Large intestine (tissue), 3 donors: ENCODE results near the gene PTN. TPM values are rescaled to one million over a fixed set of nuclear protein-coding genes. Genes with fewer than 3 reads are reported as not detected.

Source experiments
- DNase-seq, 2 donors: peaks; one replicate each; pipeline versions ENCODE4 v3.0.0 to v3.0.0-alpha.2; 2013
- H3K27ac ChIP-seq: one replicate; pipeline ENCODE4 v1.5.1; 2013; ENCODE audit warnings: low read length
- H3K27me3 ChIP-seq: 2 replicates; pipeline ENCODE4 v1.6.1; 2013; ENCODE audit warnings: low read length; ENCODE audit not compliant: control insufficient read depth, insufficient read depth
- H3K36me3 ChIP-seq: 2 replicates; pipeline ENCODE4 v1.6.1; 2013; ENCODE audit warnings: low read length; ENCODE audit not compliant: control insufficient read depth, insufficient read depth
- H3K4me1 ChIP-seq: one replicate; pipeline ENCODE4 v1.6.1; 2013; ENCODE audit warnings: low read length; ENCODE audit not compliant: control insufficient read depth, insufficient read depth
- H3K4me3 ChIP-seq: one replicate; pipeline ENCODE4 v1.5.1; 2013; ENCODE audit warnings: low read length
- H3K9me3 ChIP-seq: one replicate; pipeline ENCODE4 v1.6.1; 2013; ENCODE audit warnings: mild to moderate bottlenecking, low read depth, low read length, moderate library complexity; ENCODE audit not compliant: control insufficient read depth
- WGBS: methylation state at CpG from one replicate; pipeline ENCODE4 v1.1.5; 2013; ENCODE audit warnings: low lambda C conversion rate; ENCODE audit not compliant: insufficient coverage; 5-methylcytosine and 5-hydroxymethylcytosine counted together
- polyA plus RNA-seq: library from polyadenylated mRNA; unstranded; fragments of 120-200 nt; gene quantifications from one replicate; pipeline ENCODE4 v1.2.1, GENCODE V29; 2013

PTN gene
- polyA plus RNA-seq, 1 donor, result 98.3 TPM

DNA sequence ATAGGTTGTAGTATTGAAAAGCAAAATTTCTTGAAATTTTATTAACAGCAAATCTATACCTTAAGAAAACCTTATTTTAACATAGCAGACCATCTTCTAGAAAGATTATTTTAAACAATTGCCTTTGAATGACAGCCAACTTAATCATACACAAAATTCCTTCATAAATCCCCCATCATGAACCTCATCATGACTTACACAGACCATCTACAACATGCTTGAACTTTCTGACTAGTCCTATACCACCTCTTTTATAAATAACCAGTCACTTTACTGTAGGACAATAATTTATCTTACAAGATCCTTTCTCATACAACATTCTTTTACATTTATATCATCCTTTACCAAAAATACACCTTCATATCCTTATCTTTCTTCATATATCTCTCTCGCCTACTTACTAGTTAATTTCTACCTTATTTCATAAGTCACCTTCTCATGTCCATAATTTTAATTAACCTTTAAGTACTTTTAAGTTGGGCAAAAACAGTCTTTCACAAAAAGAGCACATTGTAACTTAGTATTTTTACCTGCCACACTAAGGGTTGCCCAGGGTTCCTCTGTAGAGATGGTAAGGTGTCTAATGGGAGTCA, 16.6 kb upstream of the PTN start:
- Histone ChIP-seq H3K4me1 (no peaks in the 10 kb centered on the region), H3K27ac (no peak overlapping the region), H3K4me3 (no peak overlapping the region), H3K9me3 (no peaks in the 10 kb centered on the region), H3K27me3 (no peaks in the 10 kb centered on the region), H3K36me3 (no peaks in the 10 kb centered on the region)
- no peak for DNase-seq
- WGBS, result 63% methylated on average over 1 of the region's 1 CpG

GRCh38 chr7:137354961-137355360, 11.4 kb upstream of the PTN start:
- Histone ChIP-seq H3K36me3 (no peaks in the 10 kb centered on the region), H3K9me3 (no peaks in the 10 kb centered on the region), H3K4me1 (no peaks in the 10 kb centered on the region), H3K27me3 (no peaks in the 10 kb centered on the region), H3K27ac (no peak overlapping the region), H3K4me3 (no peak overlapping the region)
- DNase-seq, result no peak

DNA sequence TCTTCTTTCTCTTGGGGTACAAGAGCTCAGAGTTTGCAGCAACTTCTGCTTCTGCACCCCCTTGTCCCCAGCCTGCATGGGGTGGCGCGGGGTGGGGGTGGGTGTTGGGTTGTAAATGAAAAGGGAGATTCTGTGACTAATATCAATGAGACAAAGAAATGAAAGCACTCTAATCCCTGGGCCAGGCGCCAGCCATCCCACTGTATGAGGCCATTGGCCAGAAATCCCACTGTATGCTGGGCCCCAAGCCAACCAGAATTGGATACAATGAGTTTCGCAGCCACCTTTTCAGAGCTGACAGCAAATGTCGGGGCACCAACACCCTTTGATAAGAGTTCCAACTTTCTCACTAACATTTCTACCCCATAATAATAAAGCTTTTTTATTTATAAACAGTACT, 10.9 kb upstream of the PTN start:
- no peaks in the 10 kb centered on the region for H3K27me3 ChIP-seq
- no peak overlapping the region for H3K27ac ChIP-seq
- WGBS, result 93% methylated on average over 2 of the region's 5 CpGs
- no peaks in the 10 kb centered on the region for H3K36me3 ChIP-seq
- no peaks in the 10 kb centered on the region for H3K9me3 ChIP-seq
- H3K4me3 ChIP-seq, result no peak overlapping the region
- no peaks in the 10 kb centered on the region for H3K4me1 ChIP-seq
- peak in 1 of 2 donors; percentile 11 for DNase-seq

DNA sequence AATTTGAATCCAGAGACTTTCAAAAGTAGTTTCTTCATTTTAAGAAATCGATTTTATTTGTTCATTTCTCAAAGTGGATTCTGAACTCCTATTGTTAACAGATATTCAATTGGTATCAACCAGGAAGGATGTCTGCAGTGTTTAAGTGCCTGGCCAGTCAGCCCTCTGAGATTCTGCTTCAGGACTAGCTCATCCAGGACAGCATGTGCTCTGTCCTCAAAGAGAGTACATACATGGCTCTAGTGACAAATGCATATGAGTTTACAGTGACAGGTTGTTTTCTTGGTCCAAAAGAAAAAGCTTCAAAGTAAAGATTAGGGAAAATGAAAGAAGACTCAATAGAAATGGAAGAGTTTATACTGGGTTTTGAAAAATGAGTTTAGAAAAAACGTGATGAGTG, 8.4 kb upstream of the PTN start:
- Histone ChIP-seq H3K36me3 (no peaks in the 10 kb centered on the region), H3K27ac (no peak overlapping the region), H3K9me3 (no peaks in the 10 kb centered on the region), H3K27me3 (no peaks in the 10 kb centered on the region), H3K4me1 (no peaks in the 10 kb centered on the region), H3K4me3 (no peak overlapping the region)
- DNase-seq, result no peak
- WGBS, result 62% methylated on average over 2 of the region's 2 CpGs

DNA sequence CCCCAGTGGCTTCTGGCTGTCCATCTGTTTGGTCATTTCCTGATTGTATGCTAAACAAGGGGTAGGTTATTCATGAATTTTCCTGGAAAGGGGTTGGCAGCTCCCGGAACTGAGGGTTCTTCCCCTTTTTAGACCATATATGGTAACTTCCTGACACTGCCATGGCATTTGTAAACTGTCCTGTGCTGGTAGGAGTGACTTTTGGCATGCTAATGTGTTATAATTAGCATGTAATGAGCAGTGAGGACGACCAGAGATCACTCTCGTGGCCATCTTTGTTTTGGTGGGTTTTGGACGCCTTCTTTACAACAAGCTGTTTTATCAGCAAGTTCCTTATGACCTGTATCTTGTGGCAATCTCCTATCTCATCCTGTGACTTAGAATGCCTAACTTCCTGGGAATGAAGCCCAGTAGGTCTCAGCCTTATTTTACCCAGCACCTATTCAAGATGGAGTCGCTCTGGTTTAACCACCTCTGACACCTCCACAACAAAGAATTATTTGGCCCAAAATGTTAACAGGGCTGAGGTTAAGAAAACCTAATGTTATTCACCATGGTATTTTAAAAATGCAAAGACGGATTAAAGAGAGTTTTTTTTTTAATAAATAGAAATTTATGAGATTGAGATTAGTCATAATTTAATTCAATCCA, 2.4 kb upstream of the PTN start:
- Histone ChIP-seq H3K4me1 (no peaks in the 10 kb centered on the region), H3K4me3 (no peak overlapping the region), H3K36me3 (no peaks in the 10 kb centered on the region), H3K27me3 (peaks cover 4% of the 10 kb centered on the region), H3K9me3 (no peaks in the 10 kb centered on the region), H3K27ac (no peak overlapping the region)
- WGBS, result 100% methylated on average over 2 of the region's 6 CpGs
- no peak for DNase-seq

DNA sequence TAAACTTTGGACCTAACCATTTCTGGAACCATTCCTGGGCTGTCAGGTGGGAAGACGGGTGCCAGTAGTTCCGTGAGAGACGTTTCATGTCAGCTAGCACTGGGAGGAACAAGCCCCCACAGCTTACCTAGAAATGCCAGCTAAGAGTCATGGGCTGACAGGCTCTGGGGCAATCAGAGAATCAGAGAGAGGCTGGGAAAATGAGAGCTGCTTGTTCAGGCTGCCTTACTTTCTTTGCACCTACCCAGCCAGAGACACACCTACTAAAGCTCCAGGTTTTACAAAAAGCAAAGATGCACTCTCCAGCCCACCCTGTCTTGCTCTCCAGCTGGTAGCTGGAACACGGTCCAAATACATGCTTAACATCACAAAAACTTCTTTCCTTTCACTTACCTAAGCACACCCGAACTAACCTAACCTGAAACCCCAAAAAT, 688 bp downstream of the PTN start:
- WGBS, result no CpG with 5 or more reads among the region's 5 CpGs
- H3K27ac ChIP-seq, result peak overlapping the region; percentile 47

DNA sequence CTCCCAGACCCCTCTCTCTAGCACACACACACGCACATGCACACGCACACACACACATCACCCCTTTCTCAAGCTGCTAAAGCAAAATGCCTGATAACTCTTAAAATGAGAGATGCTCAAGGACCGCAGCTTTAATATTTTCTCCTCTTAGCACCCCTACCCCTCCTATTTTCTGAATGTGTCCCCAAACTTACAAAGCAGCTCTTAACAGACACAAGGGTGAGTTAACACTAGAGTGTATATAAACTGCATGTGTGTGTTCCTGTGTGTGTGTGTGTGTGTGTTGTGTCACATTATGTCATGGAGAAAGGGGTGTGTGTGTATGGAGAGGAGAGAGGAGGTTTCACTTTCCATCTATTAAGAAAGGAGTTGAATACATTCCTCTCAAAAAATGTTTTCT, 1.3 kb downstream of the PTN start:
- peak in 1 of 2 donors; percentile 19 for DNase-seq
- peak overlapping the region; percentile 43 for H3K4me3 ChIP-seq
- H3K9me3 ChIP-seq, result no peaks in the 10 kb centered on the region
- peak overlapping the region; percentile 6 for H3K27ac ChIP-seq
- peaks cover 4% of the 10 kb centered on the region for H3K27me3 ChIP-seq
- H3K36me3 ChIP-seq, result no peaks in the 10 kb centered on the region
- no peaks in the 10 kb centered on the region for H3K4me1 ChIP-seq
- 57% methylated on average over 2 of the region's 3 CpGs for WGBS

More for the DNA sequence above, 688 bp downstream of the PTN start:
- Histone ChIP-seq H3K9me3 (no peaks in the 10 kb centered on the region), H3K4me1 (no peaks in the 10 kb centered on the region), H3K36me3 (no peaks in the 10 kb centered on the region), H3K27me3 (peaks cover 4% of the 10 kb centered on the region), H3K4me3 (peak overlapping the region; percentile 43)
- no peak for DNase-seq

DNA sequence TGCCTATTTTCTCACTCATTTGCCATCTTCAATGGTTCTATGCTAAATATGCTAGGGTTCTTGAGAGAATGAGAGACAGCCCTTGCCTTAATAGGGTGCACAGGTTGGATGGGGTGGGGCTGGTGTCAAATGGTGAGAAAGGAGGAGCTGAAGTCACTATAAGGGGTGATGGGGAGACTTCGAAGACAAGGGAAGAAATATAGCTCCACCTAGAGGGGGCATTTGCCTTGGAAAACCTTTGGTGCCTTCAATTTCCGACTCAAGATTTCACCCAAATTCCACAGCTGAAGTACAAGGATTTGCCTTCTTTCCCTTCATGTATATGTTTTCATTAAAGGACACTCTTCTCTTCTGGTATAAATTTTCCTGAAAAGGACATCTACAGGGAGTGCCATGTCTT, 5.6 kb downstream of the PTN start:
- no CpG with 5 or more reads among the region's 2 CpGs for whole genome bisulfite sequencing
- DNase-seq, result no peak
- H3K36me3 ChIP-seq, result no peaks in the 10 kb centered on the region
- no peaks in the 10 kb centered on the region for H3K4me1 ChIP-seq
- H3K27me3 ChIP-seq, result no peaks in the 10 kb centered on the region
- H3K9me3 ChIP-seq, result no peaks in the 10 kb centered on the region
- no peak overlapping the region for H3K4me3 ChIP-seq
- H3K27ac ChIP-seq, result no peak overlapping the region

DNA sequence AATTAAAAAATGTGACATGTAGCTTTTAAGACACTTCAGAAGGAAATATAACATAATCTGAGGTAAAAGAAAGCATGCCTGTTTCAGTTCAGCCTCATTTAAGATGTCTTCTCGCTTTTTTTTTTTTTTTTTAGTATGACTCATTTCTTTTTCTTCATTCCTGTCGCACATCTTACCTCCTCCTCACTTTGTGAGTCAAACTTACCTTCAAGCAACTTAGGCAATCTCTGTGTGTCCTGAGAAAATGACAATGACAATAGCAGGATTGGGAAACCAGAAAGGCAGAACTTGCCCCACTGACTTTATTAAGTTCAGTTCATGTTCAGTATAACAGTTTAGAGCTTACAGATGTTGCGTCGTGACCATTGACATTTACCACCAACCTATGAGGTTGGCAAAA, 7.7 kb downstream of the PTN start:
- Histone ChIP-seq H3K27ac (no peak overlapping the region), H3K4me3 (no peak overlapping the region), H3K9me3 (no peaks in the 10 kb centered on the region), H3K4me1 (no peaks in the 10 kb centered on the region), H3K36me3 (no peaks in the 10 kb centered on the region), H3K27me3 (no peaks in the 10 kb centered on the region)
- no peak for DNase-seq
- 100% methylated on average over 1 of the region's 4 CpGs for WGBS

GRCh38 chr7:137331378-137331777, 12.2 kb downstream of the PTN start:
- no peaks in the 10 kb centered on the region for H3K9me3 ChIP-seq
- WGBS, result no CpG with 5 or more reads among the region's 8 CpGs
- no peak overlapping the region for H3K27ac ChIP-seq

DNA sequence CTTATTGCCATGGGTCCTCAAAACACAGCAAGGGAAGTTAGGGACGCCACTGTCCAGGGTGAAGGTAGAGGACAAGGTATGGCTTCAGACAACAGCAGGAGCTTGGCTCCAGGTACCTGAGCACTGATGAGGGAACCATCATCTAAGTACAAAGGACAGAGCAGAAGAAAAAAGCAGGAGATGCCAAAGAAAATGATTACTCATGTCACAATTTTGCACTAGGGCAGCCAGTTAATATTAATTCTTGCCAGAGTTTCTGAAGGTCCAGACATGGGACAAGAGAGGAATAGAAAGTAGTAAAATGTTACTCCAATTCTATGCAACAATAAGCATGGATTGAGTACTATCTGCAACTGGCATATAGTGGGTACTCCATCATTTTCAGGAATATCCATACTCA, 14.1 kb downstream of the PTN start:
- no peak overlapping the region for H3K27ac ChIP-seq

More at GRCh38 chr7:137331378-137331777, 12.2 kb downstream of the PTN start:
- no peaks in the 10 kb centered on the region for H3K4me1 ChIP-seq
- H3K27me3 ChIP-seq, result no peaks in the 10 kb centered on the region
- DNase-seq, result no peak
- H3K4me3 ChIP-seq, result no peak overlapping the region
- no peaks in the 10 kb centered on the region for H3K36me3 ChIP-seq

More for the DNA sequence above, 14.1 kb downstream of the PTN start:
- no peaks in the 10 kb centered on the region for H3K9me3 ChIP-seq
- WGBS, result no CpG with 5 or more reads among the region's 1 CpG
- no peaks in the 10 kb centered on the region for H3K4me1 ChIP-seq
- DNase-seq, result no peak
- H3K27me3 ChIP-seq, result no peaks in the 10 kb centered on the region
- H3K4me3 ChIP-seq, result no peak overlapping the region
- no peaks in the 10 kb centered on the region for H3K36me3 ChIP-seq
